Measurements from ENCODE around the gene ASTN1.

The ASTN1 gene

DNA sequence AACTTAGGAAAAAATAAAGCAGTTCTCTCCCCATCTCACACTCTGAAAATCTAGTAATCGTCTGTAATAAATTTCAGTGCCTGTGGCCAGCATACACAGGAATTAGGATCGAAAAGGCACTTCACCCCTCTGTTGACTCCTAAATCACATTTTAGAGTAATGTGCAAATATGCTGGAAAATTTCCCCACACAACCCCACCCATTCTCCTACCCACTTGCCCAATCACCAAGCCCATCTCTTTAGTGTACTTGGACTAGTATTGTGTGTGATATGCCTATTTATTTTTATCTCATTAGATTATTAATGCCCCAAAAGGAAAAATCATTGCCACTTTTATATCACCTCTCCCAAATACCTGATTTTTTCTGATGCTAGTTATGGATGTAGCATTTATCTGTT is 323.3 kb downstream of the ASTN1 start:
- Histone ChIP-seq H3K27ac (replicated peaks) (no peak overlapping the region), H3K27me3 (ENCODE audit: insufficient read depth, poor library complexity, severe bottlenecking) (no peaks in the 10 kb centered on the region), H3K4me3 (replicated peaks; ENCODE audit: insufficient read depth, low read length) (no peak overlapping the region)
- no peak for DNase-seq (ENCODE audit: low read depth in 1 of 2, low spot score in 1 of 2)
- no peak for TF ChIP-seq SPI1 (IDR thresholded peaks at IDR 0.05; ENCODE audit: borderline replicate concordance, low read depth)
- no peak for TF ChIP-seq CTCF (IDR thresholded peaks at IDR 0.05; ENCODE audit: insufficient read depth, low read length)
- TF ChIP-seq GABPA (IDR thresholded peaks at IDR 0.05; ENCODE audit: low read depth): no peak
- no peak for TF ChIP-seq POLR2AphosphoS5 (IDR thresholded peaks at IDR 0.05; ENCODE audit: low read depth)

DNA sequence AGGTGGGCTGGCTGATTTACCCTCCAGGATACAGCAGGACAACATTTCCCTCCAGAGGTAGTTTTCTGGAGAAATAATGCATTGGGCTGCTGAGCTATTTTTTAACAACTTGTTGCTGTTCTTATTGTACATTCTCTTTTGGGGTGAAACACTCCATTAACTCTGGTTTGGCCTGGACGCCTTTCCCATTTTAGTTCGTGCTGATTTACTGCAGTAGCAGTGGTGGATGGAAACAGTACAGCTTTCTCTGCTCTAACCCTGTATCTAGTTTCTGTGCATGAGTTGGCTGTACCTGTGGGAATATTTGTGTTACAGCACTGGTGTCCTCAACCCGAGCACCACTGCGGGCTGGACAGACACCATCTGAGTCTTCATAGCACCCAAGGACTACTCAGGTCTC is 325.3 kb downstream of the ASTN1 start:
- no peak overlapping the region for H3K27ac ChIP-seq (replicated peaks)
- TF ChIP-seq CTCF (IDR thresholded peaks at IDR 0.05; ENCODE audit: insufficient read depth, low read length) (no peak), REST (IDR thresholded peaks at IDR 0.05; ENCODE audit: insufficient replicate concordance, low read depth) (no peak), POLR2AphosphoS5 (IDR thresholded peaks at IDR 0.05; ENCODE audit: low read depth) (no peak), GABPA (IDR thresholded peaks at IDR 0.05; ENCODE audit: low read depth) (no peak), SPI1 (IDR thresholded peaks at IDR 0.05; ENCODE audit: borderline replicate concordance, low read depth) (no peak)
- no peaks in the 10 kb centered on the region for H3K27me3 ChIP-seq (ENCODE audit: insufficient read depth, poor library complexity, severe bottlenecking)
- no peak overlapping the region for H3K4me3 ChIP-seq (replicated peaks; ENCODE audit: insufficient read depth, low read length)
- DNase-seq (ENCODE audit: low read depth in 1 of 2, low spot score in 1 of 2): no peak

- DNase-seq (ENCODE audit: low read depth in 1 of 2, low spot score in 1 of 2): no peak
- H3K27me3 ChIP-seq (ENCODE audit: insufficient read depth, poor library complexity, severe bottlenecking): no peaks in the 10 kb centered on the region
- H3K4me3 ChIP-seq (replicated peaks; ENCODE audit: insufficient read depth, low read length): no peak overlapping the region
- H3K27ac ChIP-seq (replicated peaks): no peak overlapping the region
- TF ChIP-seq CTCF (IDR thresholded peaks at IDR 0.05; ENCODE audit: insufficient read depth, low read length) (no peak), REST (IDR thresholded peaks at IDR 0.05; ENCODE audit: insufficient replicate concordance, low read depth) (no peak), SPI1 (IDR thresholded peaks at IDR 0.05; ENCODE audit: borderline replicate concordance, low read depth) (no peak), POLR2AphosphoS5 (IDR thresholded peaks at IDR 0.05; ENCODE audit: low read depth) (no peak), GABPA (IDR thresholded peaks at IDR 0.05; ENCODE audit: low read depth) (no peak)
Measured at GRCh38 chr1:176838276-176838995, 326.1 kb downstream of the ASTN1 start.

- no peak for DNase-seq (ENCODE audit: low read depth in 1 of 2, low spot score in 1 of 2)
- TF ChIP-seq CTCF (IDR thresholded peaks at IDR 0.05; ENCODE audit: insufficient read depth, low read length) (no peak), GABPA (IDR thresholded peaks at IDR 0.05; ENCODE audit: low read depth) (no peak), SPI1 (IDR thresholded peaks at IDR 0.05; ENCODE audit: borderline replicate concordance, low read depth) (no peak), POLR2AphosphoS5 (IDR thresholded peaks at IDR 0.05; ENCODE audit: low read depth) (no peak), REST (IDR thresholded peaks at IDR 0.05; ENCODE audit: insufficient replicate concordance, low read depth) (no peak)
- Histone ChIP-seq H3K27ac (replicated peaks) (no peak overlapping the region), H3K27me3 (ENCODE audit: insufficient read depth, poor library complexity, severe bottlenecking) (no peaks in the 10 kb centered on the region), H3K4me3 (replicated peaks; ENCODE audit: insufficient read depth, low read length) (no peak overlapping the region)
Measured at GRCh38 chr1:176837708-176838107, 326.8 kb downstream of the ASTN1 start.

All from HL-60 (cell line).